ENCODE data around the gene ZNF160.
A peak's percentile ranks its signal among the peaks of the same experiment; 100 is the strongest.
"Not testable (repeated sequence)": the region's sequence is repeated elsewhere in the genome, so short reads cannot be mapped to it uniquely, and the experiment has no call there.

Gene ZNF160

DNA sequence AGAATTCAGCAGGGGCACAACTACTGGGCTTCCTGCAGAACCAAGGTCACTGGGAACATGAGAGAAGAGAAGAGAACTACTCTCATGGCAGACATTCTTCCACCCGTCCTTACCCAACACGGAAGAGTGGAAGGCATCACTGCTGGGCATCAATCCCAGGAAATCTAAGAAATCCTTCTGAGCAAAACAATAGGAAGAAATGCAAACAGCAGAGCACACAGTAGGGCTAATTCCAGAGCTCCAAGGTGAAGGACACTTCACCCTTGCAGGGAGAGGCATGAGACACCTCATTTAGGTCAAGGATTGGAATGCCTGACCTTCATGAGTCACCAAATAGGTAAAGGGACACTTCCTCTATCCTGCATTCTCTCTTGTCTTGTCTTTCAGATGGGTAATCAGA lies 55.8 kb downstream of the ZNF160 start:
- in situ Hi-C loops (cut with HindIII; ENCODE audit: low sequenced_read_pairs) = no loop called here
- DNase-seq (ENCODE audit: low read depth, low spot score) = no peak
- H3K4me3 ChIP-seq (ENCODE audit: low read depth, low read length) = no peak overlapping the region
- TF ChIP-seq, protein P1, sequence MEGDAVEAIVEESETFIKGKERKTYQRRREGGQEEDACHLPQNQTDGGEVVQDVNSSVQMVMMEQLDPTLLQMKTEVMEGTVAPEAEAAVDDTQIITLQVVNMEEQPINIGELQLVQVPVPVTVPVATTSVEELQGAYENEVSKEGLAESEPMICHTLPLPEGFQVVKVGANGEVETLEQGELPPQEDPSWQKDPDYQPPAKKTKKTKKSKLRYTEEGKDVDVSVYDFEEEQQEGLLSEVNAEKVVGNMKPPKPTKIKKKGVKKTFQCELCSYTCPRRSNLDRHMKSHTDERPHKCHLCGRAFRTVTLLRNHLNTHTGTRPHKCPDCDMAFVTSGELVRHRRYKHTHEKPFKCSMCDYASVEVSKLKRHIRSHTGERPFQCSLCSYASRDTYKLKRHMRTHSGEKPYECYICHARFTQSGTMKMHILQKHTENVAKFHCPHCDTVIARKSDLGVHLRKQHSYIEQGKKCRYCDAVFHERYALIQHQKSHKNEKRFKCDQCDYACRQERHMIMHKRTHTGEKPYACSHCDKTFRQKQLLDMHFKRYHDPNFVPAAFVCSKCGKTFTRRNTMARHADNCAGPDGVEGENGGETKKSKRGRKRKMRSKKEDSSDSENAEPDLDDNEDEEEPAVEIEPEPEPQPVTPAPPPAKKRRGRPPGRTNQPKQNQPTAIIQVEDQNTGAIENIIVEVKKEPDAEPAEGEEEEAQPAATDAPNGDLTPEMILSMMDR (IDR thresholded peaks at IDR 0.05; ENCODE audit: low read depth, low read length) = no peak

GRCh38 chr19:53045536-53045935 lies 57.7 kb downstream of the ZNF160 start:
- no peak overlapping the region for H3K4me3 ChIP-seq (ENCODE audit: low read depth, low read length)
- TF ChIP-seq, protein P1 (IDR thresholded peaks at IDR 0.05; ENCODE audit: low read depth, low read length) = no peak
- DNase-seq (ENCODE audit: low read depth, low spot score) = no peak
- in situ Hi-C loops (cut with HindIII; ENCODE audit: low sequenced_read_pairs) = no loop called here

DNA sequence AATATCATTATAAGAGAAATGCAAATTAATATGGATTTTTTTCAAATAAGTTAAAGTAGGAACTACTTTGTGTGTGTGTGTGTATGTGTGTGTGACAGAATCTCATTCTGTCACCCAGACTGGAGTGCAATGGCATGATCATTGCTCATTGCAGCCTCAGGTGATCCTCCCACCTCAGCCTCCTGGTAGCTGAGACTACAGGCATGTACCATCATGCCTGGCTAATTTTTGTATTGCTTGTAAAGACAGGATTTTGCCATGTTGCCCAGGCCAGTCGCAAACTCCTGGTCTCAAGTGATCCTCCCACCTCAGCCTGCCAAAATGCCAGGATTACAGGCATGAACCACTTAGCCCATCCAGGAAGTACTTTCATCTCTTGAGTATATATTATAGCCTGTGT lies 61.9 kb downstream of the ZNF160 start:
- TF ChIP-seq, protein P1 (IDR thresholded peaks at IDR 0.05; ENCODE audit: low read depth, low read length) = no peak
- no peak overlapping the region for H3K4me3 ChIP-seq (ENCODE audit: low read depth, low read length)
- in situ Hi-C loops (cut with HindIII; ENCODE audit: low sequenced_read_pairs) = no loop called here
- DNase-seq (ENCODE audit: low read depth, low spot score) = no peak

GRCh38 chr19:53037101-53038097 lies 65.8 kb downstream of the ZNF160 start:
- DNase-seq (ENCODE audit: low read depth, low spot score) = peak; percentile 62
- TF ChIP-seq, protein P1 (IDR thresholded peaks at IDR 0.05; ENCODE audit: low read depth, low read length) = no peak
- peak overlapping the region; percentile 62 for H3K4me3 ChIP-seq (ENCODE audit: low read depth, low read length)
- in situ Hi-C loops (cut with HindIII; ENCODE audit: low sequenced_read_pairs) = no loop called here

DNA sequence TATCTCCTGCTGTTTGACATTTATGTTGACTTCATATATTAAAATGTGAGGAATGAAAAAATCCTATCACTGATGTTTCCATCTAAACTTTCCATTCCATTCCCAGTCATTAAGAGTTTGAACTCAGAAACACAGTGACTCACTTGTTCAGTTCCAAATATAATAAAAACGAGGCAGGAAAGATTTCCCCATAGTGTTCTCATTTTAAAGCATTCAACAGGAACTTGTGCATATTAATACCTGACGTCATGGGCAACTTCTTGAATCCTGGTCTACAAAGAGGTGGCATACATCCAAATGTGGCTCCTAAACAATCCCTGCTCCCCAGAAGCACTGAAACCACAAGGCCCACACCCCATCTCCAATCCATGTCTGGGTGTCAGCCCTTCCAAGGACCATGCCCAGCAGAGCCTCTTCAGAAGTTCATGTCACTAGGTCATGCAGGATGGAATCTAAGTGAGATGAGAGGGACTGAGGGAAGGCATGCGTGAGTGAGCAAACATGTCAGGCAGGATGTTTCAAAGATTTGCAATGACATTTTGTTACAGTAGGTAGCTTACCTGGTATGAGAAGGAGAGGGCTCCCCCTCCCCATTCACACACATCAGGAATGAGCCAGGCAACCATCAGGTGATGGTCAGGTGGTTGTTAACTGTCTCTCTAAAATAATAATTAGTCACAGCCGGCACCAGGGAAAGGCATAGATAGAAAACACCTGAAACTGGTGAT lies 68.1 kb downstream of the ZNF160 start:
- in situ Hi-C loops (cut with HindIII; ENCODE audit: low sequenced_read_pairs) = no loop called here
- no peak overlapping the region for H3K4me3 ChIP-seq (ENCODE audit: low read depth, low read length)
- TF ChIP-seq, protein P1 (IDR thresholded peaks at IDR 0.05; ENCODE audit: low read depth, low read length) = no peak
- DNase-seq (ENCODE audit: low read depth, low spot score) = no peak

- in situ Hi-C loops (cut with HindIII; ENCODE audit: low sequenced_read_pairs) = no loop called here
- TF ChIP-seq, protein P1 (IDR thresholded peaks at IDR 0.05; ENCODE audit: low read depth, low read length) = no peak
- H3K4me3 ChIP-seq (ENCODE audit: low read depth, low read length) = no peak overlapping the region
- DNase-seq (ENCODE audit: low read depth, low spot score) = no peak
Observed at GRCh38 chr19:53034054-53034453, 69.2 kb downstream of the ZNF160 start.

DNA sequence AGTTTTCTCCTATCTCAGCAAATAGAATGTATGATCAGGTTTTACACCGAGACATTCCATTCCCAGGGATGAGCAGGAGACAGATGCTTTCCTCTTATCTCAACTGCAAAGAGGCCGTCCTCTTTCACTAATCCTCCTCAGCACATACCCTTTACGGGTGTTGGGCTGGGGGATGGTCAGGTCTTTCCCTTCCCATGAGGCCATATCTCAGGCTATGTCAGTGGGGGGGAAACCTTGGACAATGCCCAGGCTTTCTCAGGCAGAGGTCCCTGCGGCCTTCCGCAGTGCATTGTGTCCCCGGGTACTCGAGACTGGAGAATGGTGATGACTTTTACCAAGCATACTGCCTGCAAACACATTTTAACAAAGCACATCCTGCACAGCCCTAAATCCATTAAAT lies 74.9 kb downstream of the ZNF160 start:
- H3K4me3 ChIP-seq (ENCODE audit: low read depth, low read length); DNase-seq (ENCODE audit: low read depth, low spot score); in situ Hi-C loops (cut with HindIII; ENCODE audit: low sequenced_read_pairs): not testable (repeated sequence)
